HCT116 (cell line): ENCODE results near the gene BMX. TPM values are rescaled to one million over a fixed set of nuclear protein-coding genes. Genes with fewer than 3 reads are reported as not detected.

ENCODE experiments used
- ATAC-seq: fragments of 200-7000 bp; cut with Tn5 transposase; 2 replicates; pipeline ENCODE4 v1.9.1; 2020; ENCODE audit warnings: mild to moderate bottlenecking, moderate library complexity
- BruUV-seq: library from RNA; stranded (reverse); fragments of 400-500 nt; replicated peaks from 2 replicates; lab custom pipeline; 2021; lab: Mats Ljungman, UMichigan
- CTCF ChIA-PET: fragments of 300-600 bp; sonication (Branson Sonifier 250); formaldehyde crosslinking; loops from one replicate; lab custom pipeline; 2021; ENCODE audit warnings: antibody characterized with exemption; lab: Charles Lee
- POLR2A ChIA-PET: fragments of 300-600, 350-600 bp; sonication (Branson Sonifier 250); formaldehyde crosslinking; loops from one replicate; lab custom pipeline; 2021; ENCODE audit warnings: antibody characterized with exemption; lab: Charles Lee
- RAD21 ChIA-PET, 2 experiments: fragments of 300-600 bp; sonication (Branson Sonifier 250); formaldehyde crosslinking; loops; one replicate each; lab custom pipeline; 2023; ENCODE audit warnings: low total read pairs in 2 of 2; ENCODE audit not compliant: uncharacterized antibody in 2 of 2, unreplicated experiment in 2 of 2, low non-redundant PET in 1 of 2; lab: Charles Lee
- DNase-seq: peaks from one replicate; pipeline ENCODE4 v3.0.0-alpha.2; 2010; ENCODE audit warnings: low read depth, low spot score
- H2AFZ ChIP-seq: fragments of 200-600 bp; shearing (Covaris generic), sonication (generic); 2 replicates; pipeline ENCODE4 v1.6.1; 2017; ENCODE audit warnings: low read depth, mixed run types, mixed read lengths, antibody characterized with exemption, low read length; ENCODE audit not compliant: poor library complexity, severe bottlenecking
- H3K27ac ChIP-seq: 2 replicates; pipeline ENCODE4 v1.5.1; 2012; ENCODE audit warnings: low read depth, low read length
- H3K27me3 ChIP-seq: fragments of 200-600 bp; sonication (generic); 2 replicates; pipeline ENCODE4 v1.6.1; 2016; ENCODE audit warnings: mixed run types, low read length, mixed read lengths; ENCODE audit not compliant: insufficient read depth
- H3K36me3 ChIP-seq, 2 experiments: fragments of 200-500 bp in 1 of 2; fragments of 200-600 bp in 1 of 2; sonication (Bioruptor generic) in 1 of 2; sonication (generic) in 1 of 2; 2 replicates each; pipeline versions ENCODE4 v1.5.1 to v1.6.1; 2014 to 2016; ENCODE audit warnings: low read length in 2 of 2, inconsistent platforms in 1 of 2, mixed read lengths in 1 of 2, mixed run types in 1 of 2; ENCODE audit not compliant: insufficient read depth in 2 of 2, control insufficient read depth in 1 of 2
- H3K4me1 ChIP-seq, 2 experiments: fragments of 200-600 bp in 1 of 2; sonication (generic) in 1 of 2; 2 replicates each; pipeline versions ENCODE4 v1.5.1 to v1.6.1; 2012 to 2017; ENCODE audit warnings: low read length in 2 of 2, inconsistent platforms in 1 of 2, mild to moderate bottlenecking in 1 of 2, mixed read lengths in 1 of 2, mixed run types in 1 of 2, moderate library complexity in 1 of 2; ENCODE audit not compliant: insufficient read depth in 2 of 2, control insufficient read depth in 1 of 2
- H3K4me2 ChIP-seq: fragments of 200-600 bp; sonication (generic); 2 replicates; pipeline ENCODE4 v1.6.1; 2017; ENCODE audit warnings: mixed run types, low read length, mixed read lengths
- H3K4me3 ChIP-seq, 2 experiments: fragments of 200-600 bp in 1 of 2; sonication (generic) in 1 of 2; replicated peaks in 1 of 2; 2 replicates each; pipeline ENCODE4 v1.5.1; 2011 to 2016; ENCODE audit warnings: low read length in 2 of 2, control low read depth in 1 of 2, low read depth in 1 of 2, mild to moderate bottlenecking in 1 of 2, mixed read lengths in 1 of 2, mixed run types in 1 of 2
- H3K79me2 ChIP-seq: fragments of 200-600 bp; sonication (generic); 2 replicates; pipeline ENCODE4 v1.6.1; 2017; ENCODE audit warnings: mild to moderate bottlenecking, mixed run types, low read length, moderate library complexity, mixed read lengths; ENCODE audit not compliant: insufficient read depth
- H3K9ac ChIP-seq: fragments of 200-600 bp; sonication (generic); 2 replicates; pipeline ENCODE4 v1.6.1; 2016; ENCODE audit warnings: low read length, mixed read lengths
- H3K9me2 ChIP-seq: fragments of 200-600 bp; sonication (generic), shearing (Covaris generic); 2 replicates; pipeline ENCODE4 v1.6.1; 2017; ENCODE audit warnings: mixed run types, mild to moderate bottlenecking, moderate library complexity; ENCODE audit not compliant: insufficient read depth
- H3K9me3 ChIP-seq, 2 experiments: fragments of 200-500 bp in 1 of 2; fragments of 200-600 bp in 1 of 2; sonication (Bioruptor generic) in 1 of 2; sonication (generic) in 1 of 2; 2 replicates each; pipeline ENCODE4 v1.6.1; 2014 to 2017; ENCODE audit warnings: low read length in 2 of 2, mixed read lengths in 2 of 2, inconsistent platforms in 1 of 2, low read depth in 1 of 2, mild to moderate bottlenecking in 1 of 2, mixed run types in 1 of 2, moderate library complexity in 1 of 2; ENCODE audit not compliant: control insufficient read depth in 1 of 2, insufficient read depth in 1 of 2
- H4K20me1 ChIP-seq: fragments of 200-600 bp; sonication (generic), shearing (Covaris generic); 2 replicates; pipeline ENCODE4 v1.6.1; 2017; ENCODE audit warnings: mixed run types, mild to moderate bottlenecking, moderate library complexity; ENCODE audit not compliant: insufficient read depth
- ATF3 ChIP-seq: IDR thresholded peaks from 2 replicates; pipeline ENCODE4 v1.6.1; 2012
- CBX3 ChIP-seq: IDR thresholded peaks from 2 replicates; pipeline ENCODE4 v1.6.1; 2012; ENCODE audit warnings: low read depth
- CEBPB ChIP-seq: IDR thresholded peaks from 2 replicates; pipeline ENCODE4 v1.6.1; 2012; ENCODE audit warnings: low read depth
- CTCF ChIP-seq, 3 experiments: fragments of 200-600 bp in 1 of 3; sonication (generic) in 1 of 3; IDR thresholded peaks in 2 of 3; conservative IDR thresholded peaks in 1 of 3; 2 replicates each; pipeline ENCODE4 v1.5.1; 2012 to 2017; ENCODE audit warnings: low read depth in 2 of 3, low read length in 2 of 3, antibody characterized with exemption in 1 of 3, borderline replicate concordance in 1 of 3, control low read depth in 1 of 3, mild to moderate bottlenecking in 1 of 3, mixed read lengths in 1 of 3, mixed run types in 1 of 3, moderate library complexity in 1 of 3; ENCODE audit not compliant: insufficient read depth in 1 of 3
- EZH2 ChIP-seq: fragments of 200-600 bp; sonication (generic); IDR thresholded peaks from 2 replicates; pipeline ENCODE4 v1.6.1; 2017; ENCODE audit warnings: antibody characterized with exemption, mixed run types
- EZH2phosphoT487 ChIP-seq: fragments of 200-600 bp; IDR thresholded peaks from 2 replicates; pipeline ENCODE4 v1.6.1; 2018; ENCODE audit warnings: antibody characterized with exemption, borderline replicate concordance
- FOSL1 ChIP-seq: IDR thresholded peaks from 2 replicates; pipeline ENCODE4 v1.6.1; 2012; ENCODE audit warnings: low read depth
- JUND ChIP-seq: IDR thresholded peaks from 2 replicates; pipeline ENCODE4 v1.6.1; 2012
- MAX ChIP-seq: IDR thresholded peaks from 2 replicates; pipeline ENCODE4 v1.6.1; 2012
- POLR2A ChIP-seq: IDR thresholded peaks from 2 replicates; pipeline ENCODE4 v1.7.0; 2011; ENCODE audit warnings: borderline replicate concordance; ENCODE audit not compliant: insufficient read depth, insufficient read length; ENCODE audit errors: extremely low read depth
- RAD21 ChIP-seq: IDR thresholded peaks from 2 replicates; pipeline ENCODE4 v1.6.1; 2012; ENCODE audit warnings: low read depth, mild to moderate bottlenecking
- REST ChIP-seq: IDR thresholded peaks from 2 replicates; pipeline ENCODE4 v1.6.1; 2012; ENCODE audit warnings: low read depth
- SIN3A ChIP-seq: IDR thresholded peaks from 2 replicates; pipeline ENCODE4 v1.6.1; 2012; ENCODE audit warnings: low read depth
- SRF ChIP-seq: IDR thresholded peaks from 2 replicates; pipeline ENCODE4 v1.6.1; 2012; ENCODE audit warnings: low read depth
- YY1 ChIP-seq: IDR thresholded peaks from 2 replicates; pipeline ENCODE4 v1.6.1; 2011; ENCODE audit warnings: low read length, low read depth, moderate library complexity, mild to moderate bottlenecking; ENCODE audit not compliant: insufficient replicate concordance; ENCODE audit errors: extremely low read depth
- ZFX ChIP-seq: fragments of 450-650 bp; IDR thresholded peaks from 2 replicates; pipeline ENCODE4 v1.6.1; 2017
- intact Hi-C: fragments of 100-400 bp; cut with micrococcal nuclease; formaldehyde crosslinking; loops from 2 replicates; pipeline ENCODE4 v1.10.0; 2022
- total RNA-seq: library from RNA; stranded (reverse); gene quantifications from one replicate; pipeline ENCODE4 v1.2.1, GENCODE V29; 2021; ENCODE audit not compliant: unreplicated experiment
- TF ChIP-seq, protein P1 (sequence below): IDR thresholded peaks from 2 replicates; pipeline ENCODE4 v1.6.1; 2011; ENCODE audit warnings: mild to moderate bottlenecking, low read length, moderate library complexity; ENCODE audit not compliant: insufficient replicate concordance; ENCODE audit errors: extremely low read depth

The BMX gene
- total RNA-seq, 1 experiment from 2014 or later, result not detected

DNA sequence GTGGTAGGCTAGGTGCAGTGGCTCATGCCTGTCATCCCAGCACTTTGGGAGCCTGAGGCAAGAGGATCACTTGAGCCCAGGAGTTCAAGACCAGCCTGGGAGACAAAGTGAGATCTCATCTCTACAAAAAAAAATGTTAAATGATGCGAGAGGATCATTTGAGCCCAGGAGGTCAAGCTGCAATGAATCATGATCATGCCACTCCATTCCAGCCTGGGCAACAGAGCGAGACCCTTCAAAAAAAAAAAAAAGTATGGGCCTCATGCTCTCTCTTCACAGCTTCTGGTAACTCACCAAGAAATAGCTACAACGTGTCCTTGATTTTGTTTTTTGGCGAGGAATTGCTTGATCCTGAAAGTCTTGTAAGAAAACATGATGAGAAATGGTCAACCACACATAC is 98.9 kb downstream of the BMX start:
- H3K4me2 ChIP-seq, result no peak overlapping the region
- intact Hi-C loops, result no loop called here
- RAD21 ChIA-PET, result no interaction called here
- ATAC-seq, result no peak
- H3K9me2 ChIP-seq, result no peaks in the 10 kb centered on the region
- H3K9me3 ChIP-seq, result no peaks in the 10 kb centered on the region
- CTCF ChIA-PET, result no interaction called here
- no peak for DNase-seq
- H3K36me3 ChIP-seq, result no peaks in the 10 kb centered on the region
- no peak overlapping the region for H3K4me3 ChIP-seq
- H3K27ac ChIP-seq, result no peak overlapping the region
- no peak overlapping the region for H2AFZ ChIP-seq
- POLR2A ChIA-PET, result no interaction called here
- H3K27me3 ChIP-seq, result no peaks in the 10 kb centered on the region
- H4K20me1 ChIP-seq, result no peaks in the 10 kb centered on the region
- no peaks in the 10 kb centered on the region for H3K79me2 ChIP-seq
- H3K4me1 ChIP-seq, result peaks cover 0 to 12% of the 10 kb centered on the region in 2 experiments; a peak in 2 of 4 replicates
- no peak overlapping the region for H3K9ac ChIP-seq
- TF ChIP-seq CEBPB, result no peak
- no peak for TF ChIP-seq EZH2phosphoT487
- no peak for TF ChIP-seq MAX
- TF ChIP-seq FOSL1, result no peak
- TF ChIP-seq, protein P1, sequence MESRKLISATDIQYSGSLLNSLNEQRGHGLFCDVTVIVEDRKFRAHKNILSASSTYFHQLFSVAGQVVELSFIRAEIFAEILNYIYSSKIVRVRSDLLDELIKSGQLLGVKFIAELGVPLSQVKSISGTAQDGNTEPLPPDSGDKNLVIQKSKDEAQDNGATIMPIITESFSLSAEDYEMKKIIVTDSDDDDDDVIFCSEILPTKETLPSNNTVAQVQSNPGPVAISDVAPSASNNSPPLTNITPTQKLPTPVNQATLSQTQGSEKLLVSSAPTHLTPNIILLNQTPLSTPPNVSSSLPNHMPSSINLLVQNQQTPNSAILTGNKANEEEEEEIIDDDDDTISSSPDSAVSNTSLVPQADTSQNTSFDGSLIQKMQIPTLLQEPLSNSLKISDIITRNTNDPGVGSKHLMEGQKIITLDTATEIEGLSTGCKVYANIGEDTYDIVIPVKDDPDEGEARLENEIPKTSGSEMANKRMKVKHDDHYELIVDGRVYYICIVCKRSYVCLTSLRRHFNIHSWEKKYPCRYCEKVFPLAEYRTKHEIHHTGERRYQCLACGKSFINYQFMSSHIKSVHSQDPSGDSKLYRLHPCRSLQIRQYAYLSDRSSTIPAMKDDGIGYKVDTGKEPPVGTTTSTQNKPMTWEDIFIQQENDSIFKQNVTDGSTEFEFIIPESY, result no peak
- TF ChIP-seq ZFX, result no peak
- no peak for TF ChIP-seq SRF
- TF ChIP-seq YY1, result no peak
- TF ChIP-seq CTCF (IDR thresholded peaks at IDR 0.05 in 2 of 3, conservative IDR thresholded peaks at IDR 0.05 in 1 of 3; ENCODE audit: borderline replicate concordance in 1 of 3, insufficient read depth in 1 of 3, low read depth in 2 of 3, low read length in 2 of 3), result no peak
- TF ChIP-seq JUND, result no peak
- TF ChIP-seq RAD21, result no peak
- no peak for TF ChIP-seq EZH2
- TF ChIP-seq SIN3A, result no peak
- TF ChIP-seq POLR2A, result no peak
- no peak for TF ChIP-seq REST
- TF ChIP-seq ATF3, result no peak
- no peak for TF ChIP-seq CBX3
- no TSS peak for BruUV-seq
